HG03039 (cell line): ENCODE results near the gene AFAP1.

ENCODE experiments used
- ATAC-seq: cut with Tn5 transposase; IDR thresholded peaks from one replicate; pipeline ENCODE4 v1.9.1; 2021; ENCODE audit warnings: mild to moderate bottlenecking, moderate library complexity; ENCODE audit not compliant: unreplicated experiment

Gene AFAP1

DNA sequence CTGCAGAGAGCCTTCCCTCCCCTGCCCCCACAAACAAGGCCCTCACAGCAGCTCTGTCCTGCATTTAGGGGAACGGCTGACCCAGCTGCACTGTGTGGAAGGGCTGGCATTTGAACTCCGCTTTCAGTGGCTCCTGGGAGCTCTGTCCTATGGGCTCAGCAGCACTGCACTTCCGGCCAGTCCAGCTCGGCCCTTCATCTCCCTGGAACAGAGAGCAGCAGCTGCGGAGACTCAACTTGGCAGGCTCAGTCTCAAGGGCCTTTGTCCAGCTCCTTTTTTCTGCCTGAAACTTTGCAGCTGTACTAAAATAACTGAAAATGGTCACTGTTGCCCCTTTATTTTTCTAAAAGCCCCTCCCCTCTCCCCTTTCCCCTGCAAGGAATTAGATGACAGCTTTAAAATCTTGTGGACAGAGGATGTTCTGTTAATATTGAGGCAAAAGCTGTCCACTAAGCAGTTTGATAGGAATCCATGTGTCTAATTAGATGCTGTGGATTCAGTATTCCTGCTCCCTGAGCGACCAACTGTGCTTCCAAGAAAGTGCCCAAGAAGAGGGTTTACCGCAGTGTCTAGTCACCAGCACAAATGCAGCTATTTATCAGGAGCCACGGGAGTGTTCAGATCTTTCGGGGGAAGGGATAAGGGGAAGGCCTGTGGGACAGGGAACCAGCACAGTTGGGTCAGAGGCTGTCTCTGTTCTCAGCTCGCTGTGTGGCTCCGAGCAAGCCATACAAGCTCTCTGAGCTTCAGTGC, 133.1 kb downstream of the AFAP1 start:
- ATAC-seq = no peak

DNA sequence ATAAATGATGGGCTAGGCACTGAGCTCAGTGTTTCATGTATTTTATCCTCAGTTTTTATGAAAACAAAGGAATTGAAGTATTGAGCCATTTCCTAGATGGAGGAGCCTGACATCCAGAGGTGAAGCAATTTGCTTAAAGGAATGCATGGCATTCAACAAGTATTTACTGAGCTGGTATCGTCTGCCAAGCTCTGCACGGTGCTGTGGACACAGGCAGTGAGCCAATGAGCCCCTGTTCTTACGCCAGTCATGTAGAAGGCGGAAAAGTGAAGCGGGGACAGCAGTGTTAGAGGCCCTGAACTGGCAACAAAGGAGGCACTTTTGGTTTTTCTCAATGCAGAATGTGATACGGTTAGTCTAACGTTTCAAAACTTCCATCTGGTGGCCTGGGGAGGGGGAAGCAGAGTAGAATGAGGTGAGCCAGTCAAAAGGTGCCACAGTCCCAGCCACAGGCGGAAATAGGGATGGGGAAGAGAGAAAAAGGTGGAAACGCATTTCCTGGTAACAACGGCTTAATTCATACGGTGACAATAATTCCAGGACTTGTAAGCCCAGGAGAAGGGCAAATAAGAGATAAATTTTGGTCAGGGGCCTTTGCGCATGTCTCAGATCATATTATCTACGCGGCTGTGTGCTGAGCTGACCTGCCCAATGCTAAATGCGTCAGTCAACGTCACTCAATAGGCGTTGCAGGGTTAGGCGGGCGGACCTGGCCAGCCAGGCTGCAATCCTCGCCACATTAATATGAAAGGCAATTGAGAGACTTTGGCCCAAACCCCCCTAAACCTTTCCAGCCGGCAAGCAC, 133.9 kb downstream of the AFAP1 start:
- ATAC-seq = no peak

DNA sequence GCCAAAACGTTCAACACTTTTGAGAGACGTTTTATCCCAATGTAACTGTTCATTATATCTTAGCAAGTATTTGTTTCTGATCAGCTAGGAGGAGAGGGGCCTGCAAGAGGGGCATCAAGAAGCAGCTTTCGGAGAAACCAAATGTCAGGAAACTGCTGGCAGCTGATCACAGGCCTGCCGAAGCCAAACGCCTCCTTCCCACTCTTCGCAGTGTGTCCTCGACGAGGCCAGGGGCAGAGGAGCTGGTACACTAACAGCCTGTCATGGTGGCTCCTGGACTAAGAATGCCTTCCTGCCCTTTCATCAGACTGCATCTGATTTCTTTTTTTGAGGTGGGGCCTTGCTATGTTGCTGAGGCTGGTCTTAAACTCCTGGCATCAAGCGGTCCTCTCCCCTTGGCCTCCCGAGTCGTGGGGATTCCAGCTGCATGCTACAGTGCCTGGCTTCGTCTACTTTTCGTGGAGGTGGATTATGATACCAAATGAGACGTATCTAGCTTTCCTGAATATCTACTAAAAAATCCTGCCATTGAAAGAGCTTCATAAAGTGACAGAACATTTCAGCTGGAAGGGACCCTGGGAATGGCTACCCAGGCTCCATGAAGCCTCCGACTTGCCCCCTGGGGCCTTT, 134.8 kb downstream of the AFAP1 start:
- no peak for ATAC-seq

DNA sequence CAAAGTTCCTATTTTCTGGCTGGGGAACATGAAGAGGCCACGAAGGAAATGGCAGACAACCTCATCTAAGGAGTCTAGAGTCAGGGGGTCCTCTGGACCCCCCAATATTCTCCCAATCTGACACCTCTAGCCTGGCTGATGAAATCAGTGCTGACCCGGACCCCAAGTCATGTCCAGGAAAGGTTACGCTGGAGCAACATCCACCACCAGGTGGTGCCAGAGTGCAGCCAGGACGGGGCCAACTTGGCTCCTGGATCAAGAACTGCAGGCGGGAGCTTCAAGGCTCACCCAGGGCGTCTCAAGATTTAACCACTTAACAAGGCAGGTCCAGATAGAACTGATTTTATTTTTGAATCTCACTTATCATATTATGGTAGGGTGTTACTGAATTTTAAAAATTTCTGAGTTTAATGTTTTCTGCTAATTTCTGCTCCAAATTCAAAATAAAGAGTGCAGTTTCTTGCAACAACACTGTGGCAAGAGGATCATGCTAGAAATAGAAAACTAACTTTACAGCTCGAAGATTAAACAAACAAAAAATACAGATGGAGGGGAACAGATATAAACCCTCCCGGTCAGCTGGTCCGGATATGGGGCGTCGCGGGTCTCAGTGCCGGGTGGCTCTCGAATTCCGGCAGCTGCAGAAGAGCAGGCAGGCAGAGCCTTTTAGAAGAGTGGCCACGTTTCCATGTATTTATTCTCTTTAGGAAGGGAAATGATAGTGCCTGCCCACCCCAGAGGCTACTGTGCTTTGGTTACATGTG, 135.5 kb downstream of the AFAP1 start:
- no peak for ATAC-seq

DNA sequence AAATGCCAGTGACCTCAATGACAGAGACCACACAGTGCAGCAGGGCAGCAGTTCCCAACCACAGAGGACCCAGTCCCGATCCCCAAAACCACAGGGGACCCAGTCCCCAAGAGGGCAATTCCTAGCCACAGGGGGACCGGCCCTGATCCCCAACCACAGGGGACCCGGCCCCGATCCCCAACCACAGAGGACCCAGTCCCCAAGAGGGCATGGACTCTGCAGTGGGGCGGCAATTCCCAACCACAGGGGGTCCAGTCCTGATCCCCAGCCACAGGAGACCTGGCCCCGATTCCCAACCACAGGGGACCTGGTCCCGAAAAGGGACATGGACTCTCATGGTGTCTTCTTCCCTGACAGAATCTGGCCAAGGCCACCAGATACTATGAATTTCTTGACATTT, 136.3 kb downstream of the AFAP1 start:
- no peak for ATAC-seq

DNA sequence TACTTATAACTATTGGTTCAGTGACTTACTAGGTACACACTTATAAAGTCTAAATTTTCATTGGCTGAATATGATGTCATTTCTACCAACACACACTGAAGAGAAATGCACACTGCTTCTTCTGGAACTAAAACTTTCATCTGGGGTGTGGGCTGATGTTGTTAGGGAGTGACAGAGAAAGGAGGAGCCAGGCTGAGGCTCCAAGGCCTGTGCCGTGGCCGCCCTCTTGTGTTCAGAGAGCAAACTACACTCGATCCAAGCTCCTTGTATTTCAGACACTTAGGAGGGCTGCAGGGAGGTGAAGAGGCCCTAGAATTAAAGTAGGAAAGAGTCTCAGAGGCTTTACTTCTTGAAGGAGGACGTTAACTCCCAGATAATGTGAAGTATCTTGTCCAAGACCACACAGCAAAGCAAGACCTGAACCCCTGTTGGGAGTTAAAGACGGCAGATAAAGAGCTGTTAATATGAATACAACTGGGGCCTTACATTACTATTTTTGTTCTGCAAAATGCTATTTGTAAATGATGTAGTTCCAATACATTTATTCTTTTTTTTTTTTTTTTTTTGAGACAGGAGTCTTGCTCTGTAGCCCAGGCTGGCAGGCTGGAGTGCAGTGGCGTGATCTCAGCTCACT, 137.5 kb downstream of the AFAP1 start:
- peak; percentile 87 for ATAC-seq

DNA sequence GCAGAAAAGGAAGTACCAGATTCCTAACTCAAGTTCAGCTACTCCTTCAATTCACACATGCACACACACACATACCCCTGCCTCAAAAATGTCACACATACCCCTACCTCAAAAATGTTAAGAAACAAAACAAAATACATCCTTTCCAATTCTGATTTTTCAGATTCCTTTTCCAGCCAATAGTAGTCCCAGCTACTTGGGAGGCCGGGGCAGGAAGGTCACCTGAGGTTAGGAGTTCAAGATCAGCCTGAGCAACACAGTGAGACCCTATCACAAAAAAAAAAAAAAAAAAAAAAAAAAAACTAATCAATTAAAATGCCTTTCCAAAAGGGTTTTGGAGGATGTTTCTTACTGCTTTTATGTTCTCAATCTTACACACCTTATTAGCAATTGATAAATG, 138.0 kb downstream of the AFAP1 start:
- ATAC-seq = no peak

DNA sequence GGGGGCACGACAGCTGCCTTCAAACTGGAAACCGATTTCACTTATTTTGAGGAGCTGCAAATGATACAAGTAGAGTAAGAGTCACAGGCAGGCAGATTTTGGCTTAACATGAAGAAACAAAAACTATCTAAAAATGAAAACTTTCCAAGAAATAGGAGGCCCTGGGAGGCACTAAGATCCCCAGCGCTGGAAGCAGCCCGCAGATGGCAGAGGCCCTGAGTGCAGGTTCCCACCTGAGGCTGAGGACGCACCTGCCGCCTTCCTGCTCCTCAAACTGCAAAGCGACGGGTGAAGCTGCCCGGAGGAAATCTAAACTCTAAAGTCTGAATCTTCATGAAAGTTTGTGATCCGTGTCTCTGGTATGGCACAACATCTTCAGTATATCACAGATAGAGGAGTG, 138.7 kb downstream of the AFAP1 start:
- no peak for ATAC-seq

DNA sequence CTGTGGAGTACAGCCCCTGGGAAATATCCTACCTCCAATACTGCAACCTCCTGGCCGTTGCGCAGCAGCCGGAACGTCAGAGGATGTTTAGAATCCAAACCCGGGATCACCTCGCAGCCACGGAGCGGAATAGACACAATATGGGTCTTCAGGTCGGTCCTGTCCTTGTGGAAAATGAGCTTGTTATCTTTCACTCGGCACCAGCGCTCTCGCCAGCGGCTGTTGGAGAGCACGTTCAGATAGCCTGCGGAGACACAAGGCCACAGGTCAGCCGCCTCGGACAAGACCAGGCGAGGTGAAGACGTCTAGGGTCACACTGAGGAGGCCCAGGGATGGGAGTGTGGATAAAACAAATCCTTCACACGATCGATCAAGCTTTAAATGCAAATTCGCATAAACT, 139.3 kb downstream of the AFAP1 start:
- ATAC-seq = no peak

DNA sequence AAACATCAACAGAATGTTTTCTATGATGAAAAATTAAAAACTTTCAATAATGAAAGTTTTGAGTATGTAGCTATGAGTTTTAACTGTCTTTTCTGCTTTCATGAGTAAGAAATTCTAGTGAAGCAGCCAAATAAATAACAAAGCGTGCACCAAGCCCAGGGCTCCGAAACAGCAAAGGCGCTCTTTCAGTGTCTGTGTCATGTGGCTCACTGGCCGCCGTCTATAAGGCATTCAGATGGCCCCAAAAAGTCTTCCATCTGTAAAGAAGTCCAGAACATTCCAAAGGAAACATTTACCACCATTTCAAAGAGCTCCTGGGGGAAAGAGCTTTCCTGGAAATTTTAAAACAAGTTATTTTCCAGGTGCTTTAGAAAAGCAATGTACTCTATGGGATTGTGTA, 139.9 kb downstream of the AFAP1 start:
- ATAC-seq = no peak

DNA sequence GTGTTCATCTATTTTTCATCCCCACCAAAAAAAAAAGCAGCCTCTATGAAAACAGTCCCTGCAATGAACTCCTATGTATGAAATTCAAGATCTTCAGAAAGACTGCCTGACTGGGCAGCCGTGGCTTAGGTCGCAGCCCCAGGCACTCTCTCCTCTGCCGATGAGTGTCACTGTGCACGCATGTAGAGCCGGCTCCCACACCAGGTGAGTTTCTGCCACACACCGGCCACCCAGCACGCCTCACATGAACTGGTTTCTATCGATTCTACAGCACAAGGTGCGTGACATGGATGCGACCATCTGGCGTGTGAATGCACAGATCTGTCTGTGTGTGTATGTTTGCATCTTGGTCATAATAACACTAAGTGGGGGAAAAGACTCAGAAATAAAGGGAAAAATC, 140.4 kb downstream of the AFAP1 start:
- ATAC-seq = no peak

DNA sequence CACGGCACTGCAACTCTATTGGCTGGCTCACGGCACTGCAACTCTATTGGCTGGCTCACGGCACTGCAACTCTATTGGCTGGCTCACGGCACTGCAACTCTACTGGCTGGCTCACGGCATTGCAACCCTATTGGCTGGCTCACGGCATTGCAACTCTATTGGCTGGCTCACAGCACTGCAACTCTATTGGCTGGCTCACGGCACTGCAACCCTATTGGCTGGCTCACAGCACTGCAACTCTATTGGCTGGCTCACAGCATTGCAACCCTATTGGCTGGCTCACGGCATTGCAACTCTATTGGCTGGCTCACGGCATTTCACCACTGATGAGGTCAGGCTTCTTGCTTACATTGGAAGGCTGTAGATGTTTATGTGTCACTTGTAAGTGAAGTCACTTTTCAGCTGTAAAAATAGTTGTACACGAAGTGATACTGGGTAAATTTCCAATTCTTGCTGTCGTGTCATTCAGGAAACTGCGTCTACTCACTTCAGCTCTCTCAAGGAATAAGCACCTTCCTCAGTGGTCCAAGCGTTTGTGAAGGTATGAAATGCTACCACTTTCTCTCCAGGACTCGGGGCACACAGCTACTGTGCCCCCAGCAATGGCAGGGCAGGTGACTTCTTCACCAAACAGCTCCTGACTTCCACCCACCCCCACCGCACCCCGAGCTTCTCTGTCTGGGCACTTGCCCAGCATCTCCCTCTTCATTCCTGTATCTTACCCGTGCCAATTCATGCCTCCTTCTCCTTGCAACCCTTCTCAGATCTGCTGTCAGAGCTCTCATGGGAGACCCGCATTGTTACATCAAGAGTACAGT, 141.3 kb downstream of the AFAP1 start:
- ATAC-seq = no peak

DNA sequence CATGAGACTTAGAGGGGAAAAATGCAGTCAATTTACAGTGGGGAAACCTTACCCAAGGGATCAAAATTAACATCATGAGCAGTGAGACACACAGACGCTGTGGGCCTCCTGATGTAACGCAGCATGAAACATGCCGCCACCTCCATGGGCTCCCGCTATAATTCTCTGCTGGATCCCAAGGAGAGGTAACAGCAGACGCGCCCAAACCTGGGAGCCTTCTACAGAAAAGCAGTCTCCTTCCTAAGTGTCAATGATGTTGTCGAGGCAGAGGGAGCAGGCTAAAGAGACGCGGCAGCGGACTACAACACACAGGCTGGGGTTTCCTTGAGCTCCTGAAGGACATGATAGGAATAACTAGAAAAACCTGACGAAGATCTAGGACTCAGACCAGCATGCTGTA, 142.3 kb downstream of the AFAP1 start:
- no peak for ATAC-seq

DNA sequence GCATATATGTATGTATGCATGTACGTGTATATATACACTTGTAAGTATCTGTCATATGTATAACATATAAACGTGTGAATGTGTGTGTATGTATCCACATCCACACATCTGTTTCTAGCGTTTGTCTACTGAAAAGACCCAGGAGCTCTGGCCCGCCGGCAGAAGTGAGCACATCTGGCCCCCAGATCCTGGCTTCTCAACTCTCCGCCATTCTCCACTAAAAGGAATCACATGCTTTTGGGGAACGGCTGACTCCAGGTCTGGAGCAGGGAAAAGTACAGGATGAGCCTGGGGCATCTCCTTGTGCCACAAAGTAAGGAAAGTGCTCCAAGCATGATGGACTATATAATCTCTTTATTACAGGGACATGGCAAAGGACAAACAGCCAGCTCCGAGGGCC, 143.7 kb downstream of the AFAP1 start:
- ATAC-seq = no peak

DNA sequence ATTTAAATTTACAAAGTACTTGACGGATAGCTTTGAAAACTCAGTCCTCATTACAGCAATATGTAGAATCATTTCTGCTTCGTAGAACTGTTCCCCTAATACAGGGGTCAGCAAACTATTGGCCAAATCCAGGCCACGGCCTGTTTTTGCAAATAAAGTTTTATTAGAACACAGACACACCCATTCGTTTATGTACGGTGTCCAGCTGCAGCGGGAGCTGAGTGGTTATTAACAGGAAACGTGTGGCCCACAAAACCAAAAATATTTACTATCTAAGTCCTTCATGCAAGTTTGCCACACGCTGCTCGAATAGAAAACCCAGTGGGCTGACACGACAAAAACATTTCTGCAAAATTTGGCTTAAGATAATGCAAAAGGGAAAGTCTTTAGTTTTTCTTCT, 146.5 kb downstream of the AFAP1 start:
- no peak for ATAC-seq

DNA sequence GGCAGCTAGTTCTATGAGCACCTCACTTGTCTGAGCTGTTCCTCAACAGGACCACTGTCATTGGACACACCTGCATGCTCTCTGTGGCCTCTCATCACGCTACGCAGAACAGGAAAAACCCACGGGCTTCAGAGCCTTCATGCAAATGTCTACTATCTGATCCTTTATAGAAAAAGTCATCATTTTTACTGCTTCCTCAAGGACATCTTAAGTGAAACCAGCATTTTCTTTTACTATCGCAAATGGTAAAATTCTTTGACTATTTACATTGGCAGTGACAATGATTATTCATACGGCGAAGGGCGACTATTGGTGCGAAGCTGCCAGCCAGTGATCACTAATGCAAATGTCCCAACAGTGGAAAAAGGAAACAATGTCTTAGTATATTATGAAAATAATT, 147.0 kb downstream of the AFAP1 start:
- no peak for ATAC-seq

DNA sequence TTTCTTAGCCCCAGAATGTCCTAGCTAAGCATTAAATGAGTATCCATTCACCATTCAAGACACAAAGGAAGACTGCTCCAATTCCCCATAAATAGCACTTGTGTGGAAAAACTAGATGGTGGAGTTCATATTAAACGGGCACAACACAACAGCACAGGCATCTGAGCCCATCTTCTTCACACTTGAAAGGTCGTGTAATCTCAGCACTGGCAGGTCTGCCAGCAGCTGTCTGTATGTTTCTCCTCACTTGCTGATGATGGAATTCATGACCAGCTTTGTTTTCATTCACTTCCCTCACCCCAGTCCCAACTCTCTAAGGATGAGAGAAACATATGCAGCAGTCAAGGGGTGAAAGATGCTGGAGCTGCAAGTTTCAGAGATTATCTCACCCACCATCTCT, 148.7 kb downstream of the AFAP1 start:
- ATAC-seq = no peak

DNA sequence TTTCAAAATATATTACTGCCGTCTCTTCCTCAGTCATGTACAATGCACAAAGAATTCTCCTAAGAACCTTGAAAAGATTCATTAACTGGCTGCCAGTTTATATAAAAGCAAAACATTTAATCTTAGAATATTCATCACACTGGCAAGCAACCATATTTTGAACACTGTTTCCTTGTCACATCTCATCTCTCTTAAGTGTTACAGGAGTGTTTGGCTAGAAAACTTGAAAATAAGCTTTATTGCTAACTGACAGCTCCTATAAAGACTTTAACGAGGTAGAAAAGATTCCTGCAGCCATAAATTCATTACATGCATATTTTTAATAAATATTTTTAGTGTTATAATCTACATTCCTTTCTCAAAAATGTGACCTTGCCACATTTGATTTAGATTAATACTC, 149.6 kb downstream of the AFAP1 start:
- no peak for ATAC-seq

DNA sequence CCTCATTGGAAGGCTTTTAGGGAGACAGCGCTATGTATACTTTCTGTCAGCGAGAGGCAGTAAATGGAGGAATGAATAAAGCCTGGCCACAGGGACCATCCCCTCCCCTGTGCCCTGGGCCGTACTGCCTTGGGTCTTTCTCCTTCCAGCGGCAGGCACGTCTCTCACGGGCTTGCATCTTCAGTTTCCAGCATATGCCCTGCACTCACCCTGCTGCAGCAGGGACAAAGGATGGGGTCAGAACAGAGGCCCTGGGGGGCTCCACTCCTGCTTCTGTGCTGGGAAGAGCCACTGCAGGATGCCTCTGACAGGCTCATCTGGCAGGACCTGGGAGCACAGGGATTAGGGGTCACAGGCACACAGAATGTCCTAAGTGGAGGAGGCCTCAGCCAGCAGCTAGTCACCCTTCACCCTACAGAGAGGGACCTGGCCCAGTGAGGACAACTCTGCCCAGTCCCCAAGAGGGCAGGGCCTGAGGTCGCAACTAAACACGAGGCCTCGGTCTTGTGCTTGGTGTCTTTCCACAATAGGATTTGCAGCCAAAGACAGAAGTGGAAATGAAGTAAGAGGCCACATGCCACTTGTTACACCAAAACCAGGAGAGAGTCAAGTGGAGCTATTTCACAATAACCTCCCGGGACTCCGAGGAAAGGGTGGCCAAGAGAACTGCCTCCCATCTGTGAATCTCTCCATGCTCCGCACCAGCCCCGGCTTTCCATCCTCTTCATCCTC, 150.8 kb downstream of the AFAP1 start:
- ATAC-seq = no peak
